ENCODE results near the gene NHLRC1. TPM values are rescaled to one million over a fixed set of nuclear protein-coding genes. Genes with fewer than 3 reads are reported as not detected.

Gene NHLRC1
- total and polyA plus RNA-seq, 2 experiments from 2014 or later: 1.1 TPM

DNA sequence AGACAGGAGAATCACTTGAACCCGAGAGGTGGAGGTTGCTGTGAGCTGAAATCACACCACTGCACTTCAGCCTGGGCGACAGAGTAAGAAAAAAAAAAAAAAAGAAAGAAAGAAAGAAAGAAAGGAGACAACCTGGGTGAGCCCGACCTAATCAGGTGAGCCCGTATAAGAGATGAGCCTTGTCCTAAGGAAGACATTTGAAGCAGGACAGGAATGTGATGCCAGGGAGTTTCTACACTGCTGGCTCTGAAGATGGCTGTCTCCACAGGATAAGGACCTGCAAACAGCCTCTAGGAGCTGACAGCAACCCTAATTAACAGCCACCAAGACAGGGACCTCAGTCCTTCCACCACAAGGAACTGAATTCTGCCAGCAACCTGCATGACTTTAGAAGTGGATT, 41.9 kb downstream of the NHLRC1 start:
- no peaks in the 10 kb centered on the region for H3K27me3 Mint-ChIP-seq (ENCODE audit: insufficient read depth, low read depth, poor library complexity)
- H3K27ac ChIP-seq (ENCODE audit: low read depth): no peak overlapping the region
- H3K27me3 ChIP-seq (ENCODE audit: insufficient read depth): no peaks in the 10 kb centered on the region
- H3K4me3 Mint-ChIP-seq: no peak overlapping the region
- peaks cover 2% of the 10 kb centered on the region; the same call in 2 of the 3 replicates for H3K9me3 Mint-ChIP-seq
- H3F3A ChIP-seq (replicated peaks; ENCODE audit: low read depth): no peaks in the 10 kb centered on the region
- no peak overlapping the region for H3K4me2 ChIP-seq
- H3K27ac Mint-ChIP-seq: no peak overlapping the region
- H3K4me1 ChIP-seq (ENCODE audit: insufficient read depth): no peaks in the 10 kb centered on the region
- no peak for TF ChIP-seq ZNF331 (CRISPR knock-in tag; IDR thresholded peaks at IDR 0.05; ENCODE audit: low read depth)
- TF ChIP-seq EZH2phosphoT487 (IDR thresholded peaks at IDR 0.05; ENCODE audit: unreplicated experiment): no peak
- no peak for TF ChIP-seq EZH2 (IDR thresholded peaks at IDR 0.05; ENCODE audit: low read depth, unreplicated experiment)
- no peak for TF ChIP-seq JUNB (IDR thresholded peaks at IDR 0.05; ENCODE audit: unreplicated experiment)
- TF ChIP-seq CTCF (conservative IDR thresholded peaks at IDR 0.05; ENCODE audit: low read depth in 2 of 2): no peak
- no peak for TF ChIP-seq STAT1 (IDR thresholded peaks at IDR 0.05; ENCODE audit: unreplicated experiment)
- TF ChIP-seq REST (IDR thresholded peaks at IDR 0.05; ENCODE audit: unreplicated experiment): no peak
- no peak for TF ChIP-seq NANOG (IDR thresholded peaks at IDR 0.05; ENCODE audit: borderline replicate concordance)
- TF ChIP-seq, protein P1, sequence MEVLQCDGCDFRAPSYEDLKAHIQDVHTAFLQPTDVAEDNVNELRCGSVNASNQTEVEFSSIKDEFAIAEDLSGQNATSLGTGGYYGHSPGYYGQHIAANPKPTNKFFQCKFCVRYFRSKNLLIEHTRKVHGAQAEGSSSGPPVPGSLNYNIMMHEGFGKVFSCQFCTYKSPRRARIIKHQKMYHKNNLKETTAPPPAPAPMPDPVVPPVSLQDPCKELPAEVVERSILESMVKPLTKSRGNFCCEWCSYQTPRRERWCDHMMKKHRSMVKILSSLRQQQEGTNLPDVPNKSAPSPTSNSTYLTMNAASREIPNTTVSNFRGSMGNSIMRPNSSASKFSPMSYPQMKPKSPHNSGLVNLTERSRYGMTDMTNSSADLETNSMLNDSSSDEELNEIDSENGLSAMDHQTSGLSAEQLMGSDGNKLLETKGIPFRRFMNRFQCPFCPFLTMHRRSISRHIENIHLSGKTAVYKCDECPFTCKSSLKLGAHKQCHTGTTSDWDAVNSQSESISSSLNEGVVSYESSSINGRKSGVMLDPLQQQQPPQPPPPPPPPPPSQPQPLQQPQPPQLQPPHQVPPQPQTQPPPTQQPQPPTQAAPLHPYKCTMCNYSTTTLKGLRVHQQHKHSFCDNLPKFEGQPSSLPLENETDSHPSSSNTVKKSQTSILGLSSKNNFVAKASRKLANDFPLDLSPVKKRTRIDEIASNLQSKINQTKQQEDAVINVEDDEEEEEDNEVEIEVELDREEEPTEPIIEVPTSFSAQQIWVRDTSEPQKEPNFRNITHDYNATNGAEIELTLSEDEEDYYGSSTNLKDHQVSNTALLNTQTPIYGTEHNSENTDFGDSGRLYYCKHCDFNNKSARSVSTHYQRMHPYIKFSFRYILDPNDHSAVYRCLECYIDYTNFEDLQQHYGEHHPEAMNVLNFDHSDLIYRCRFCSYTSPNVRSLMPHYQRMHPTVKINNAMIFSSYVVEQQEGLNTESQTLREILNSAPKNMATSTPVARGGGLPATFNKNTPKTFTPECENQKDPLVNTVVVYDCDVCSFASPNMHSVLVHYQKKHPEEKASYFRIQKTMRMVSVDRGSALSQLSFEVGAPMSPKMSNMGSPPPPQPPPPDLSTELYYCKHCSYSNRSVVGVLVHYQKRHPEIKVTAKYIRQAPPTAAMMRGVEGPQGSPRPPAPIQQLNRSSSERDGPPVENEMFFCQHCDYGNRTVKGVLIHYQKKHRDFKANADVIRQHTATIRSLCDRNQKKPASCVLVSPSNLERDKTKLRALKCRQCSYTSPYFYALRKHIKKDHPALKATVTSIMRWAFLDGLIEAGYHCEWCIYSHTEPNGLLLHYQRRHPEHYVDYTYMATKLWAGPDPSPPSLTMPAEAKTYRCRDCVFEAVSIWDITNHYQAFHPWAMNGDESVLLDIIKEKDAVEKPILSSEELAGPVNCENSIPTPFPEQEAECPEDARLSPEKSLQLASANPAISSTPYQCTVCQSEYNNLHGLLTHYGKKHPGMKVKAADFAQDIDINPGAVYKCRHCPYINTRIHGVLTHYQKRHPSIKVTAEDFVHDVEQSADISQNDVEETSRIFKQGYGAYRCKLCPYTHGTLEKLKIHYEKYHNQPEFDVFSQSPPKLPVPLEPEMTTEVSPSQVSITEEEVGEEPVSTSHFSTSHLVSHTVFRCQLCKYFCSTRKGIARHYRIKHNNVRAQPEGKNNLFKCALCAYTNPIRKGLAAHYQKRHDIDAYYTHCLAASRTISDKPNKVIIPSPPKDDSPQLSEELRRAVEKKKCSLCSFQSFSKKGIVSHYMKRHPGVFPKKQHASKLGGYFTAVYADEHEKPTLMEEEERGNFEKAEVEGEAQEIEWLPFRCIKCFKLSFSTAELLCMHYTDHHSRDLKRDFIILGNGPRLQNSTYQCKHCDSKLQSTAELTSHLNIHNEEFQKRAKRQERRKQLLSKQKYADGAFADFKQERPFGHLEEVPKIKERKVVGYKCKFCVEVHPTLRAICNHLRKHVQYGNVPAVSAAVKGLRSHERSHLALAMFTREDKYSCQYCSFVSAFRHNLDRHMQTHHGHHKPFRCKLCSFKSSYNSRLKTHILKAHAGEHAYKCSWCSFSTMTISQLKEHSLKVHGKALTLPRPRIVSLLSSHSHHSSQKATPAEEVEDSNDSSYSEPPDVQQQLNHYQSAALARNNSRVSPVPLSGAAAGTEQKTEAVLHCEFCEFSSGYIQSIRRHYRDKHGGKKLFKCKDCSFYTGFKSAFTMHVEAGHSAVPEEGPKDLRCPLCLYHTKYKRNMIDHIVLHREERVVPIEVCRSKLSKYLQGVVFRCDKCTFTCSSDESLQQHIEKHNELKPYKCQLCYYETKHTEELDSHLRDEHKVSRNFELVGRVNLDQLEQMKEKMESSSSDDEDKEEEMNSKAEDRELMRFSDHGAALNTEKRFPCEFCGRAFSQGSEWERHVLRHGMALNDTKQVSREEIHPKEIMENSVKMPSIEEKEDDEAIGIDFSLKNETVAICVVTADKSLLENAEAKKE (CRISPR knock-in tag; IDR thresholded peaks at IDR 0.05): no peak
- no peaks in the 10 kb centered on the region; the same call in 2 of the 3 replicates for H3K4me1 Mint-ChIP-seq
- H3K4me3 ChIP-seq: no peak overlapping the region
- DNase-seq (ENCODE audit: low spot score) (no peak), ATAC-seq (no peak)
- H2AFZ ChIP-seq: no peak overlapping the region
- no peaks in the 10 kb centered on the region for H3K36me3 Mint-ChIP-seq (ENCODE audit: low read depth)
- peaks cover 3% of the 10 kb centered on the region; the same call in 1 of the 2 replicates for H3K9me2 ChIP-seq (ENCODE audit: insufficient read depth)
- no peaks in the 10 kb centered on the region for H3K36me3 ChIP-seq (ENCODE audit: insufficient read depth)
- H4K20me1 ChIP-seq (replicated peaks; ENCODE audit: insufficient read depth): no peaks in the 10 kb centered on the region
- no peaks in the 10 kb centered on the region for H3K79me2 ChIP-seq (replicated peaks; ENCODE audit: insufficient read depth)

Measured in GM23338 (cell line).